Activated CD4-positive, CD25-positive, alpha-beta regulatory T cell treated with anti-CD3 and anti-CD28 coated beads, Interleukin-2, amount 50 U/mL, for 72 hours (primary cell): ENCODE measurements around the gene RNGTT.
"Not testable (repeated sequence)": the region's sequence is repeated elsewhere in the genome, so short reads cannot be mapped to it uniquely, and the experiment has no call there.

Experiments
- DNase-seq: peaks from one replicate; pipeline ENCODE4 v3.0.0; 2021

Gene RNGTT

GRCh38 chr6:88858455-88858854 lies 105.0 kb downstream of the RNGTT start:
- DNase-seq, result no peak

DNA sequence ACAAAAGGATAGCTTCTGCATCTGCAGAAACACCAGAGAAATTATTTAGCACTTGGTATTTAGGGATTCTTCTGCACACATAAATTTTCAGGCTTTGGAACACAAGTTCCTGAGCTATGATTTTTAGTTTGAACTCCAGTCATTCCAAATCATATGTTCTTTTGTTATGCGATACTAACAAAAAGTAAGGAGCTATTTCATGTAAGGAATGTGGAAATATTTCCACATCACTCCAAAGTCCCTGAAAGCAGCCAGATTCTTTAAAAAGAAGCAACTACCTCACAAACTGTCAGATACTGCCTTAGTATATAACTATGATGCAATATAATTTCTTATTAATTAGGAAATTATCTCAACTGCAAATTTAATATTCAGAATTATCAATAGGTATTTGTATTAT lies 106.9 kb downstream of the RNGTT start:
- no peak for DNase-seq

- no peak for DNase-seq
Measured at GRCh38 chr6:88855541-88856147, 107.8 kb downstream of the RNGTT start.

- DNase-seq, result no peak
Measured at GRCh38 chr6:88852775-88853174, 110.6 kb downstream of the RNGTT start.

- no peak for DNase-seq
Measured at GRCh38 chr6:88852000-88852399, 111.4 kb downstream of the RNGTT start.

GRCh38 chr6:88848870-88849269 lies 114.5 kb downstream of the RNGTT start:
- DNase-seq, result no peak

- DNase-seq, result no peak
Measured at GRCh38 chr6:88843040-88843439, 120.4 kb downstream of the RNGTT start.

DNA sequence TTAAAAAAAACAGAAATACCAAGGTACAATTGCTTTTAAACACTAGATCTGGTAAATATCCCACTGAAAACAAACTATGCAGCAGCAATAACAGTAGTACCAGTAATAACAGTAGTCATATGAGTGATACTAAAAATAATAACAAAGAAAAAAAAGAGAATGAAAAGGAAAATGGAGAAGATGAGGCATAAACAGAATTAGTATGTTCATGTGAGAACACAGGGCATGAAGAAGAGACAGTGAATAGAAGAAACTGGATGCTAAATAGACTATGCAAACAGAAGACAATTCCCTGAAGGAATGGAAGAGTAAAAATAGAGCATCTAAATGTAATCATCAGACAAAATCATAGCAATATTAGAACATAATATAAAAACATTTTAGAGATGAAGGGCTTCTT lies 121.1 kb downstream of the RNGTT start:
- no peak for DNase-seq

DNA sequence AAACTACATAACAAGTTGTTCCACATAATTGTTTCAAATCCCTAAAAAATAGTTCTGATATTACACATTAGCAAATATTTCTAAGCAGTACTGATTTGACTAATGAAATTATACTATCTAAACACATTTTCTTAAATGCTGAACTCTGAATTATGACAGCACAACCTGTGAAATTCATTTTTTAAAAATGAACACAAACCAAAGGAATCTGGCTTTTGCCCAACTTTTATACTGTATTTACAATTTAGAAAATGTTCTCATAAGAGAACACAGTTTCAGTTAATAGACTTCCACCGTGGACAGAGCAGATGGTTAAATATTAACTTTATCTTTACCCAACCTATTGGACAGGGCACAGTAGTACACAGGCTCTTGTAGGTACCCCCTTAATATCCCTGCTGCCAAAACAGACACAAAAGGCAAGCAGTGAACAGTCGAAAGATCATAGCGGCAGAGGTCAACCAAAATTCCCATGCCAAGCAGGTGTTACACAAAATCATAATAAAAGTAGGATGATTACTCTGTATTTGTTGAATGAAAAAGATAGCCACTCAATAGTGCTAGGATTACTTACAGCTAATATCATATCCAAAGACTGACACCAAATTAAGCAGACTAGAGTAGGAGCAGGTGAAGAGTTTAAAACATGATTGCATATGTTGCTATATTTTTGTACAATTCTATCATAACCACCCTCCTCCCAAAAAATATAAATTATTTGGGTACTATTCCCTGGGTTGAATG lies 122.5 kb downstream of the RNGTT start:
- no peak for DNase-seq

GRCh38 chr6:88840289-88840688 lies 123.1 kb downstream of the RNGTT start:
- DNase-seq, result no peak

DNA sequence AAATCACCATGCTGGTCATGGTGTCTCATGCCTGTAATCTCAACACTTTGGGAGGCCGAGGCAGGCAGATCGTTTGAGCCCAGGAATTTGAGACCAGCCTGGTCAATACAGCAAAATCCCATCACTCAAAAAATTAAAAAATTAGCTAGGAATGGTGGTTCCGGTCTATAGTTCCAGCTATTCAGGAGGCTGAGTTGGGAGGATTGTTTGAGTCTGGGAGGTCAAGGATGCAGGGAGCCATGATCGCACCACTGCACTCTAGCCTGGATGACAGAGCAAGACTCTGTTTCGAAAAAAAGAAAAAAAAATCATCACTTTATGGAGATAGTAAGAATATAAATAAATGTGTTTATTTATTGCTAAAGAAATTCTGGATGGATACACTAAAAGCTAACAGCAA lies 124.1 kb downstream of the RNGTT start:
- DNase-seq, result no peak

DNA sequence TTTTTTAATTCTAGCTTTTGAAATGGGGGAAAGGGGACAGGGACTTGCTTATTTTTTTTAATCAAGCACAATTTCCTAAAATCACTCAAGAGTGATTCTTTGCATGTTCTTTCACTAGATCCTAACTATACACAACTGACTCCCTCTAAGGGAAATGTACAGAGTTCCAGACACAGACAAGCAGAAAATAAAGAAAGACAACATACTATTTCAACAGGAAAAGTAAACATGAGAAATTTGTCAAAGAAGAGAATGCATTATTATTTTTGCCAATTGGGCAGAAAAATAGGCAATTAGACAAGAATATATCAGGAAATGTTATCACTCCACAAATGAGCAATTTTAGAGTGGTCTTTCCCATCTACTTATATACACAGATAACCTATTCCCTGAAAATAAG lies 128.2 kb downstream of the RNGTT start:
- no peak for DNase-seq

DNA sequence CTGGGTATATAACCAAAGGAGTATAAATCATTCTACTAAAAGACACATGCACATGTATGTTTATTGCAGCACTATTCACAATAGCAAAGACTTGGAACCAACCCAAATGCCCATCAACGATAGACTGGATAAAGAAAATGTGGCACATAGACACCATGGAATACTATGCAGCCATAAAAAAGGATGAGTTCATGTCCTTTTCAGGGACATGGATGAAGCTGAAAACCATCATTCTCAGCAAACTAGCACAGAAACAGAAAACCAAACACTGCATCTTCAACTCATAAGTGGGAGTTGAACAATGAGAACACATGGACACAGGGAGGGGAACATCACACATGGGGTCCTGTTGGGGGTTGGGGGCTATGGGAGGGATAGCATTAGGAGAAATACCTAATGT lies 130.3 kb downstream of the RNGTT start:
- not testable (repeated sequence) for DNase-seq

- not testable (repeated sequence) for DNase-seq
Measured at GRCh38 chr6:88827599-88827998, 135.8 kb downstream of the RNGTT start.

GRCh38 chr6:88825856-88826255 lies 137.6 kb downstream of the RNGTT start:
- DNase-seq, result no peak

DNA sequence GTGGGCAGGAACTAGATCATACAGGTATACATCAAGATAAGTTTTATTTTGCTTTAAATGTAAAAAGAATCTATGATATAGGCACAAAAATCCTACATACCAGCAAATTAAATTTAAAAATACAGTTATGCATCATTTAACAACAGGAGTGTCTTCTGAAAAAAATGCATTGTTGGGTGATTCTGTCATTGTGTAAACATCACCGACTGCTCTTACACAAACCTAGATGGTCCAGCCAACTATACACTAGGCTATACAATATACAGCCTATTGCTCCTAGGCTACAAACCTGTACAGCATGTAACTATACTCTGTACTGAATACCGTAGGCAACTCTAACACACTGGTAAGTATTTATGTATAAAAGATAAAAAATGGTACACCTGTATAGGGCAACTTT lies 139.4 kb downstream of the RNGTT start:
- DNase-seq, result no peak

DNA sequence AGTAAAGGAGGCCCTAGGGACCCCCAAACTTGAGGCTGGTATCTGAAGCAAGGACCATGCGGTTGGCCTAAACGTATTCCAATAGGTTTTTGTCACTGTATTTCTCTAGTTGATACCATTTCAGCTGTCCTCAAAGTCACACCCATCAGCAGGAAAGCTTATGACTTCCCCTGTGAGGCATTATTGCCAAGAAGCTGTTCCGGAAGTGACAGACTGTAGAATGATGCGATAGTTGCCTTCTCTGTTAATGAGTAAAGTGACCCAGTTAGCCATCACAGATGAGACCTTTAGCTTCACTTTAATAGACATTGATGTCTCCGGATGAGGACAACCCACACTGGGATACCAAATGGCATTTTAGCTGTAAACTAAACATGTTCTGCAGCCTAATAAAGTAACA lies 147.9 kb downstream of the RNGTT start:
- DNase-seq, result no peak

- no peak for DNase-seq
Measured at GRCh38 chr6:88814909-88815308, 148.5 kb downstream of the RNGTT start.

DNA sequence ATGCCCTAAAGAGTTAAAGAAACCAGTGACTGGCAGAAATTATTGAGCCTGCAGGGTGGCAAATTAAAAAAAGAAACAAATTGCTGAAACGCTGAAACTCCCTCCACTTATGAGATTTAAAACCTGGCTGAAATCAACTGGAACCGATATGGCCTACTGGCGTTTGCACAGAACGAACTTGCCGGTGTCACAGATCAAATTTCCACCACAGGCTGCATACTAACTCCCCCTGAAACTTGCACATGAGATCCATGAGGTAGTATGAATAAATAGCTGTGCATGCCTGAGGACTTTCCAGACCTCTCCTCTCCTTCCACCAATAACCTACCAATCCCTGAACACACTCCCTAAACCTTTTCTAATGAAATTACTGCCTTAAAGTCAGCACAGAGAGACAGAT lies 150.4 kb downstream of the RNGTT start:
- no peak for DNase-seq

GRCh38 chr6:88810701-88811100 lies 152.7 kb downstream of the RNGTT start:
- no peak for DNase-seq

- no peak for DNase-seq
Measured at GRCh38 chr6:88810089-88810488, 153.3 kb downstream of the RNGTT start.

GRCh38 chr6:88808381-88808780 lies 155.0 kb downstream of the RNGTT start:
- DNase-seq, result no peak

DNA sequence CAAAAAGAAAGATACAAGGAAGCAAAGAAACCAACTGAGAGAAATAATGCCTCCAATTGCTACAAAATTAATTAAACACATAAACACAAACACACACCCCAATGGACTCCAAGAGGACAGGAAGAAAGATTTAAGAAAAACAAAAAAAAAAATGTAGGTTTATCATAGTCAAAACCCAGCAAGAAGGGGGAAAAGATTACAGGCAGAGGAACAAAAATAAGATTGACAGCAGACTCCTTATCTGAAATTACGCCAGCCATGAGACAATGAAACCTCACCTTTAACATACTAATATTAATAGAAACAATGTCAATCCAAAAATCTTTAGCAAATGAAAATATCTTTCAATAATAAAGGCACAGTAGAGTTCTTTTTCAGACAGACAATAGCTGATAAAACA lies 155.8 kb downstream of the RNGTT start:
- no peak for DNase-seq

- no peak for DNase-seq
Measured at GRCh38 chr6:88806728-88807127, 156.7 kb downstream of the RNGTT start.

DNA sequence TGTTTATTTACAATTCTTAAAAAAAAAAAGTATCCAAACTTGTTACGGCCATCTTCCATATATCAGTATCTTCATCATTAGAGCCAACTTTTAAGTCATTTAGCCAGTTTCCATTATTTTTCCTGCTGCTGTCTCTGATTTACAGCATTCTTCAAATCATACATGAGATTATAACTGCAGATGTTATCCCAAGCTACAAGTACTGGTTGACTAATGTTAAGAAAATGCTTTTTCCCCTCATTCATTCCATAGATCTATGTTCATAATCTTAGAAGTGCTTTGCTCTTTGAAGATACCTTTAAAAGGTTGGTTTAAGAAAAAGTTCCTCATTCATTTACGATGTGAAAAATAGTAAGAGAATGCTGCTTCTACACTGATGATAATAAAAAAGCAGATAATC lies 158.7 kb downstream of the RNGTT start:
- no peak for DNase-seq
